ENCODE results near the gene GFI1. TPM values are rescaled to one million over a fixed set of nuclear protein-coding genes. Genes with fewer than 3 reads are reported as not detected.
"Not testable (repeated sequence)": the region's sequence is repeated elsewhere in the genome, so short reads cannot be mapped to it uniquely, and the experiment has no call there.

The GFI1 gene
- not detected for total RNA-seq

DNA sequence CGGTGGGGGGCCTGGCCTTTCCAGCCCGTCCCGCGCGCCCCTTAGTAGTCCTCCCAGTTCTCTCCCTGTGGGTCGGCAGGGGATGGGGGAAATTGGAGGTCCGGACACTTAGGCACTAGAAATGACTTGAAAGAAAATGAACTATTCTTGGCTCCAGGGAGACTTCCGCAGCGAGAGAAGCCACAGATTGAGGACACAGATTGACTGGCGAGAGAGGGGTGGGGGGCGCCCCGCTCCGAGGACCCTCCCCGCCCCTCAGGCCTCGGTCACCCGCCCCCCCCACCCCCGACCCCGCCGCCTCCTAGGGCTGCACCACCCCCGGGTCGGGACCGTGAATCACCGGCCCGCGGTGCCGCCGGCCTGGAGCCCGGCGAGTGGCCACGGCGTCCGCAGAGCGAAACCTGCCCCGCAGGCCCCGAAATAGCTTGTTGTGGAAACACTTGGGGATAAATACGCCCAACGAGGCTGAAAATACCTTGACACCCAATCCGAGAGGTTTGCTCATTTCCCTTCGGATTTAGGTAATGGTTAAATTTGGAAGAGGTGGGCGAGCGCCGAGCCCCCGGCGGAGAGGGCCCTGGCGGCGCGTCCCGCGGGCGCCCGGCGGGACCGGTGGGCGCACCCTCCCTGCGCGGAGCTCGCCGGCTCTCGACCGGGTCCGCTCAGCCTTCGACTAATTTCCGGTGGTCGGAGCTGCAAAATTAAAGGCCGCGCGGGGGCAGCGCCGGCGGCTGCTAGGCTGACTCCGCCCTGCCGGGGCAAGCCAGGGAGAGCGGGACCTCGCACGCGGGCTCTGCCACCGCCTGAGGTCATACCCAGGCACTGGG, at the start of gene GFI1:
Gene GFI1, minus strand, starts transcription at position 675 of the 827 bp plus-strand sequence. CDS start 3,438 bp downstream, outside the sequence.
- DNase-seq = no peak

- not testable (repeated sequence) for DNase-seq
These were observed 45.6 kb upstream of the GFI1 start for GRCh38 chr1:92532371-92532770.

DNA sequence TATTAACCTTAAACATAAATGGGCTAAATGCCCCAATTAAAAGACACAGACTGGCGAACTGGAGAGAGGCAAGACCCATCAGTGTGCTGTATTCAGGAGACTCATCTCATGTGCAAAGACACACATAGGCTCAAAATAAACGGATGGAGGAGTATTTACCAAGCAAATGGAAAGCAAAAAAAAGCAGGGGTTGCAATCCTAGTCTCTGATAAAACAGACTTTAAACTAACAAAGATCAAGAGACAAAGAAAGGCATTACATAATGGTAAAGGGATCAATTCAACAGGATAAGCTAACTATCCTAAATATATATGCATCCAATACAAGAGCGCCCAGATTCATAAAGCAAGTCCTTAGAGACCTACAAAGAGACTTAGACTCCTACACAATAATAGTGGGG, 45.2 kb upstream of the GFI1 start:
- DNase-seq = not testable (repeated sequence)

DNA sequence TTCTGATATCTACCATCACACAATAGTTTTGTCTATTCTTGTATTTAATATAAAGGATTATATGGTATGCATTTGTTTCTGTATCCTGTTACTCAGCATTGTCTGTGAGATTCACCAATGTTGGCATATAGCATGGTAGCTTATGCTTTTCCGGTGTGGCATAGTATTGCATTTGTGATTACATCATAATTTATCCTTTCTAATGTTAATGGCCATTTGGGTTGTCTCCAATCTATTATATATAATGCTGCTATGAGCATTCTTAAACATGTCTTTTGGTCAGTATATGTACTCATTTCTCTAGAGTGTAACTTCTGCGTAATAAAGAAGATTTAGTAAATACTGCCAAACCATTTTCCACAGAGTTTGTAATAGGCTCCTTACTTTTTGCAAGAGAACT, 40.9 kb upstream of the GFI1 start:
- DNase-seq = no peak

DNA sequence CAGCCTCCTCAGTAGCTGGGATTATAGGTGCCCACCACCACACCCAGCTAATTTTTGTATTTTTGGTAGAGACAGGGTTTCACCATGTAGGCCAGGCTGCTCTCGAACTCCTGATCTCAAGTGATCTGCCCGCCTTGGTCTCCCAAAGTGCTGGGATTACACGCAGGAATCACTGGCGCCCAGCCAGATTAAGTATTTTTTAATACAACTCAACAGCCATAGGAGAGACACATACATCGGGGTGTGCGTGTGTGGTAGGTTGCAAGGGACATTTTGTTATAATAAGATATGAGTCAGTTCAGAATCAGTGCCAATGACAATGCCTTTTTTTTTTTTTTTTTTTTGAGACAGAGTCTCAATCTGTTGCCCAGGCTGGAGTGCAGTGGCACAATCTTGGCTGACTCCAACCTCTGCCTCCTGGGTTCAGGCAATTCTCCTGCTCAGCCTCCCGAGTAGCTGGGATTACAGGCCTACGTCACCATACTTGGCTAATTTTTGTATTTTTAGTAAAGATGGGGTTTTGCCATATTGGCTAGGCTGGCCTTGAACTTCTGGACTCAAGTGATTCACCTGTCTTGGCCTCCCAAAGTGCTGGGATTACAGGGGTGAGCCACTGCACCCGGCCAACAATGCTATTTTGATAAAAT, 38.3 kb upstream of the GFI1 start:
- not testable (repeated sequence) for DNase-seq

GRCh38 chr1:92519043-92519442, 32.3 kb upstream of the GFI1 start:
- no peak for DNase-seq

DNA sequence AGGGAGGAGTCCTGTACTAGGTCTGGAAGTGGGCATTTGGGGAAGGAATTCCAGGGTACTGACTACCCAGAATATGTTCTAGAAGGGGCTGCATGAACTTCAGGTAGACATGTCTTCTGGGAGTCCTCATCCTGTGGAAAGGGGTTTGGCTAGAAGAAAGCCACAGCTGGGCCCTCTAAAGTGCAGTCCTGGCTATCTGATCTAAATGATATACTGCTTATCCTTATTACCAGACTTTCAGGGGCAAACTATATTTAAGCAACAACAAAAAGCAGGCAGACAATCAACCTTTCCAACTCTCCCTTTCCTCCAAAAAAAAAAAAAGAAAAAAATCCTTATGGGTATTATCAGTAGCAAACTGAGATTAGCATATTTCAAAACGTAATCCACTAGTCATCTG, 29.8 kb upstream of the GFI1 start:
- no peak for DNase-seq

DNA sequence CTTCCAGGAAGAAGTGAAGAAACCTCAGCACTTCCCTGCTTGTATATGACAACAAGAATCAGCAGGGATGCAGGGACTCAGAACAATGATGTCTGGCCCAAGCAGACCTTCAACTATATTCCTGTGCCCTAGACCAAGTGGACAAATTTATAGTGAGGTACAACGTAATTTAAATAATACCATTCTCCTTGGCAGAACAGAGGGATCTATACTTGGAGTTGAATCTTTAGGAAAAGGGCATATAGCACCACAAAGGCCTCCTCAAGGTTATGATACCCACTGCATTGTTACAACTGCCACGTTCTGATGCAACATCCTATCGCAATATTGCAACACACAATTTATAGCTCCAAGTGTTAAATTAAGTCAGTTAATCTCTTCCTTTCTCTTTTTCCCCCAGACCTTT, 29.1 kb upstream of the GFI1 start:
- DNase-seq = no peak

DNA sequence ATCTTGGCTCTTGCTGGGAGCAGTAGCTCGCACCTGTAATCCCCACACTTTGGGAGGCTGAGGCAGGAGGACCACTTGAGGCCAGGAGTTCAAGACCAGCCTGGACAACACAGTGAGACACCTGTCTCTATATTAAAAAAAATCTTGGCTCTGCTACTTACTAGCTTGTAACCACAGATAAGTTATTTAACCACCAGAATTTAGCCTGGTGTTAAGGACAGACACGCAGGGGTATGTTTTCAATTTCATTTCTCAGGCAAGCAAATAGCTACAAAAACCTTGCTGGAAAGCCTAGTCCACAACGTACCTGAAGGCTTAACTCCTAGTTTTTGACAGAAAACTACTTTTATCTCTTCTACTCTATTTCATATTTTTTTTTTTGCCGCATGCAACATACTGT, 24.8 kb upstream of the GFI1 start:
- no peak for DNase-seq

GRCh38 chr1:92509619-92510018, 22.9 kb upstream of the GFI1 start:
- no peak for DNase-seq

DNA sequence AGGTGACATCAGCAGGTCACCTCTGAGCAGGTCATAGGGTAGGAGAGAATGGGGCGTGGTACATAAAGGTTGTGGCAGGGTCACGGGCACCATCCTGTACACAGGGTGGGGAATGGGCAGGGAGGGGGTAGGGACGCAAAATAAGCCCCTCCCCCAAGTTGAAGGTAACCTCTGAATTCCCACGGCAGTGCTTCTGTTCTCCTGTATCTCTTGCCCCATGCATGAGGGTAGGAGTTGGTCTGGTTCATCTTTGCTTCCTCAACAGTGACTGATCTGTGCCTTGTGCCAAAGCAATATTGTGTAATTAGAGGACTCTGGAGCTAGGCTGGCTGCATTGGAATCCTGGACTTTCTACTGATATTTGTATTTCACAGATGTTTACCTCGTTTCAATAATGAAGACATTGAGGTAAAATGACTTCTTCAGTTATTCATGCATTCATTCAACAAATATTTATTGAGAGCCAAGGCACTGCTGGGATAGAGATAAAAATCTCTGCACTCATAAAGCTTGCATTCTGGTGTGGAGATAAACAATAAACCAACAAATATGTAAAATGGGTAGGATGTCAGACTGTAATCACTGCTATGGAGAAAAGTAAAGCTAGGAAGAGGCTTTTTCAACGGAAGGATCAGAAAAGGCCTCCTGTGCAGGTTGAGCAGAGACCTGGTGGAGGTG, 18.4 kb upstream of the GFI1 start:
- no peak for DNase-seq

GRCh38 chr1:92504291-92505014, 17.7 kb upstream of the GFI1 start:
- no peak for DNase-seq

- no peak for DNase-seq
These were observed 17.2 kb upstream of the GFI1 start for GRCh38 chr1:92503926-92504285.

DNA sequence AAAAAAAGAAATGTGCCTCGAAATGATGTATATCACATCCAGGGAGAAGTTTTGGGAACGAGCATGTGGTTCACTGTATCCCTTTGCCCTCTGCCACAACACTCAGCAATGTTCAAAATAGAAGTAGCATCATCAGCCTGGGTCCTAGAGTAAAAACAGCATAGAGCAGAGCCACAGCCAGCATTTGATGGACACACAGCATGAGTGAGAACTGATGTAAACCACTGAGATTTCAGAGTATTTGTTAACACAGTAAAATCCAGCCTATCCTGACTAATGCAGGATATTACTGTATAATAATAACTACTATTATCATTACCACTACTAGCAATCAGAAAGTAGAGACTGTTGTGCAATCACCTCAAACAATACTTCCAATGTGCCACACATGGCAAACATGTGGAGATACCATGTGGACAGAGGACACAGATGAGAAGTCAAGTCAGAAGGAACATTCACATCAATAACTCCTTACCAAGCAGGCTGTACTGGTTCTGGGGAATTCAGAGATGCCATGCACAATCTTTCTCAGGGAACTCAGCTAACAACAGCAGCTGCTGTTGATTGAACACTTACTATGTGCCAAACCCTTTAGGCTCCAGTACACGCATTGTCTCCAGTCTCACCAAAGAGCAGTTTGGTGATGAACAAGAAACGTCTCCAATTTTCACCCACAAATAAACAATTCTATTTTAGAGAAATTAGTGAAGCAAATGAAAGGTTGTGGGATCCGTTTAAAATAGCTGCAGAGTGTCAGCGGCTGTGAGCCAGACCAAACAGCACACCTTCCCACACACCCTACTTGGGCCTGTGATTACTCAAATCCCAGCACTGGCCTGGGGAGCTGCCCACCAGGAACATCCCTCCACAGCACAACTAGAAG, 16.6 kb upstream of the GFI1 start:
- DNase-seq = no peak

DNA sequence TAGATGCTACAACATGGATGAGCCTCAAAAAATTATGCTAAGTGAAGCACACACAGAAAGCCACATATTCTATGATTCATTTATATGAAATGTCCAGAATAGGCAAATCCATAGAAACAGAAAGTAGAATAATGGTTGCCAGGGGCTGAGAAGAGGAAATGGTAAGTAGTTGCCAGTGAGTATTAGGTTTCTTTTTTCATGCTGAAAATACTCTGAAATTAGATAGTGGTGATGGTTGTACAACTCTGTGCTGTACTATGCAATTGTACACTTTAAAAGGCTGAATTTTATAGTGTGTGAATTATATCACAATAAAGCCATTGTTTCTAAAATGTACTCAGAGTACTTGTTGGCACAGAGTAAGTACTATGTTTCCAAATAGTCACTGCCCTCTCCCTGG, 15.5 kb upstream of the GFI1 start:
- DNase-seq = no peak

DNA sequence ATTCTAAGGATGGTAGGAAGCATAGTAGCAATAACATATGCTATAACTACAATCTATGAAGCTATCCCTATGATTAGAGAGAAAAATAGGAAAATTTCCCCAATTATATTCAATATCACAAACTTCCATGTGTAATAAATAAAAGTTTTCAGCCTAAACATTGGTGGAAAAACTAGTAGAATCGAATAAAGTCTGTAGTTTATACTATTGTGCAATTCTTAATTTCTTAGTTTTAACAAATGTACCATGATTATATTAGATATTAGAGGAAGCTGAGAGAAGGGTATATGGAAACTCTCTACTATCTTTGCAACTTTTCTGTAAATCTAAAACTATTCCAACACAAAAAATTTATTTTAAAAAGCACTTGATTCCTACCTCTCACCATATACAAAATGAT, 13.8 kb upstream of the GFI1 start:
- DNase-seq = no peak

DNA sequence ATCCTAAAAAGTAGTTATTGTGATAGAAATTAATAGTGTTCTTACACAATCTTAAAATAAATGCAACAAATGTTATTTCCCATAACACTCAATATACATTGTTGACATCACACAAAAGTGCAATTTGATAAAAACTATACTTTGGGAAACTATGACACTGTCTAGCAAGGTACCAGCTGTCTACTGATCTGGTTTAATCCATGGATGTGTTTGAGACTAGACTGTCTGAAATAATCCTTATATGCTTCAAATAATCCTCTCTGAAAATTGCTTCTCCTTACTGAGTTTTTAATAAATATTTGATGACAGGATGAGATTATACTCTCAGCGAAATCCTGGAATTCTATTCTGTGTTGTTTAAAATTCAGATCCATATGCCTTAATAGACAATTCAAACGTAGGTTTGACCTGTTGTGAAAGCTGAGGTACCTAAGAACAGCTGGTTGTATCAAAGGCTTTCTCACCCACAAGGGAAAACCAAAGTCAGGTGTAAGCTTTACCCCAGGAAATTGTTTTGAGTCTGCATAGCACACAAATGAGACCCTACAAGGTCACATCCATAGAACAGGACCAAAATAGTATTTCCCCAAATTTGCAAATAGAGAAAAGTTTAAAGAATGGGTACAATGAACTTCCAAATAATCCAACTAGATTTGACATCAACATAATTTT, 8.8 kb upstream of the GFI1 start:
- no peak for DNase-seq

DNA sequence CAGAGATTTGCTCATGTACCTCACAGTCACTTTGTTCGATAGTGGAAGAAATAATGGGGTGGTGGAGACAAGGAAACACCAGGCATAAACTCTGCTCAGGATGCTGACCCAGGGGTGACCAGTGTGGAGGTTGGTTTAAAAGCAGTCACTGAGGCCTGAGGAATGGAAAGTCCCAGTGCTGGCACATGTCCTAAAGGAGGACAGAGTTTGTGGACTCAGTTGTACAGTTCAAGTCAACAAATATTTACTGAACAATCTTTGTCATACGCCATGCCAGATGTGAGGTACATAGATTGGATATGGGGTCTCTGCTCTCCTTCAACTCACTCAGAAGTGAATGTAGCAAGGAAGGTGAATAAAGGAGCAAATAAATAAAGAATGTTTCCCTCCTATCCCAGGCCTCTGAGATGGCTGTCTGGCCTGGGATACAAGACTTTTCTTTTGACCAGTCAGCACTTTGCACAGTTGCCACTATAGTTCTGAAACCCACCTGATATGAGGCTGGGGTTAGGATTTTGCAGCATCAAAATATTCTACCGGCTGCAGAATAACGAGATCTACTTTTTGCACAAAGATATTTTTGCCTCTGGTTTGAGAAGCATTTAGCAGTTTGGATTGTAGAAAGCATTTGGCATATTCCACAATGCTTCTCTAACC, 7.9 kb upstream of the GFI1 start:
- no peak for DNase-seq

DNA sequence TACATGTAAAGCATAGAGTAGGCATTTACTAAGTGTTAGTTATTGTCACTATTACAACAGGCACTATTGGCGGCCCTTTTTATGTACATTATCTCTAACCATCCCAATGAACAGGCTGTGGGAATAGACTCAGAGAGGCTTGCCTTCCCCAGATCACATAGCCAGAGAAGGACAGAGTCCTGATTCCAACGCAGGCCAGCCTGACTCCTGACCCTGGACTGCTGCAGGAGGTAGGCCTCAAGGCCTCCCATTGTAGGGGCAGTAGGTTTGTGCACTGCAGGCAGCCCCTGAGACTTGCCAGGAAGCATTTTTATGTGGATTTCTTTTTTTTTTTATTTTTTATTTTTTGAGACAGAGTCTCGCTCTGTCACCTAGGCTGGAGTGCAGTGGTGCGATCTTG, 6.4 kb upstream of the GFI1 start:
- no peak for DNase-seq

DNA sequence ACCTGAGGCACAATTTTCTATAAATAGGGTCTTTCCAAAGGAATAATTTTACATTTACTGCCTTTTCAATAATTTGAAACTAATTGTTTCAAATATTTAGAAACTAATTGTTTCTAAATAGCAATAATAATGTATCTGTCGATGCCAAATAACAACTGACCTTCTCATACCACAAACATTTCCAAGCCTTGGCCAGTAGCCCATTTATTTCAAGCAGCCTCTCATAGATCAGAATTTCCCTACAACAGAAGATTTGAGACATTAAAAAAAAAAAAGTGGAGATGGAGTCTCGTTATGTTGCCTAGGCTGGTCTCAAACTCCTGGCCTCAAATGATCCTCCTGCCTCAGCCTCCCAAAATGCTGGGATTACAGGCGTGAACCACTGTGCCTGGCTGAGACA, 2.1 kb upstream of the GFI1 start:
- no peak for DNase-seq

DNA sequence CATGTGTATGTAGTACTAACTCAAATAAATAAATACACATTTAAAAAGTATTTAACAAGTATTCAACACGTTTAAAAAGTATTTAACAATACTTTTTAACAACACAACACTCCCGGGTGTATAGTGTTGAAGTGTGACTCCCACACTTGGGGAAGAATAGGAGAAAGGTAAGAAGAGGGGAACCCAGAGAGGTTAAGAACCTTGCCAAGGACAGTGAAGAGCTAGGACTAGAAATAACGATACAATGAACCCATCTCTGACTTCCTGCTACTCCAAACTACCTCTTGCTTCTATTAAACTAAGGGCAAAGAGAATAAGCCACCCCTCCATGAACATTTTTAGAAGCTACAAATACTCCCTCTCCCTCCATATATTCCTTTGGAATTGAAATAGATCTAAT, 1.7 kb upstream of the GFI1 start:
- no peak for DNase-seq
